ENCODE data around the gene EREG. TPM values are rescaled to one million over a fixed set of nuclear protein-coding genes. Genes with fewer than 3 reads are reported as not detected.

EREG gene
- total RNA-seq, 4 donors from 2014 or later: 8.0 to 122 (median 11.9) TPM

GRCh38 chr4:74361671-74362070 is 3.3 kb upstream of the EREG start:
- no peak for TF ChIP-seq POLR2A (IDR thresholded peaks at IDR 0.05)
- TF ChIP-seq, protein P1, sequence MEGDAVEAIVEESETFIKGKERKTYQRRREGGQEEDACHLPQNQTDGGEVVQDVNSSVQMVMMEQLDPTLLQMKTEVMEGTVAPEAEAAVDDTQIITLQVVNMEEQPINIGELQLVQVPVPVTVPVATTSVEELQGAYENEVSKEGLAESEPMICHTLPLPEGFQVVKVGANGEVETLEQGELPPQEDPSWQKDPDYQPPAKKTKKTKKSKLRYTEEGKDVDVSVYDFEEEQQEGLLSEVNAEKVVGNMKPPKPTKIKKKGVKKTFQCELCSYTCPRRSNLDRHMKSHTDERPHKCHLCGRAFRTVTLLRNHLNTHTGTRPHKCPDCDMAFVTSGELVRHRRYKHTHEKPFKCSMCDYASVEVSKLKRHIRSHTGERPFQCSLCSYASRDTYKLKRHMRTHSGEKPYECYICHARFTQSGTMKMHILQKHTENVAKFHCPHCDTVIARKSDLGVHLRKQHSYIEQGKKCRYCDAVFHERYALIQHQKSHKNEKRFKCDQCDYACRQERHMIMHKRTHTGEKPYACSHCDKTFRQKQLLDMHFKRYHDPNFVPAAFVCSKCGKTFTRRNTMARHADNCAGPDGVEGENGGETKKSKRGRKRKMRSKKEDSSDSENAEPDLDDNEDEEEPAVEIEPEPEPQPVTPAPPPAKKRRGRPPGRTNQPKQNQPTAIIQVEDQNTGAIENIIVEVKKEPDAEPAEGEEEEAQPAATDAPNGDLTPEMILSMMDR (IDR thresholded peaks at IDR 0.05): no peak
- Histone ChIP-seq H3K27me3 (peaks cover 0 to 24% (median 2%) of the 10 kb centered on the region in 4 donors), H3K36me3 (no peaks in the 10 kb centered on the region), H3K27ac (no peak overlapping the region), H3K4me1 (peaks cover 4 to 38% (median 13%) of the 10 kb centered on the region in 3 donors), H3K4me3 (no peak overlapping the region), H3K9me3 (no peaks in the 10 kb centered on the region)
- WGBS, 2 donors: 53 to 67% methylated on average over 4 of the region's 4 CpGs
- no peak for DNase-seq
- intact Hi-C loops (cut with DNase I): no loop called here

DNA sequence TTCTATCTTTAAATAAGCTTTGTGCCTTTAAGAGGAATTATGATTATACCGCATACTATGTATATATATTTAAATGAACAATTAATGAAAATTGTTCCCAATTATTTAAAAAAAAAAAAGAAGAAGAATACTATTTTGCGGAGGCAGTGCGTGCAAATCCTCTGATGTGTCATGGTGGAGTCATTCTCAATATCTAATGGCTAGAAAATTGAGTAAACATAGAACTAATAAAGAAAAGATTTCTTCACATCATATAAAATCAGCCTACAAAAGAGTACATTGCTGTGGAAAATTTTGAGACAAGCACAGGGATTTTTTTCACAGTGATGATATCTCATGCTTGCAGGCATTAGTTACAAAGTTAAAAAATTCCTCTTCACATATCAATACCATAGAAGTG is 2.6 kb upstream of the EREG start:
- peaks cover 4 to 36% (median 13%) of the 10 kb centered on the region in 3 donors for H3K4me1 ChIP-seq
- H3K4me3 ChIP-seq: no peak overlapping the region
- TF ChIP-seq, protein P1 (IDR thresholded peaks at IDR 0.05): no peak
- no peak for TF ChIP-seq POLR2A (IDR thresholded peaks at IDR 0.05)
- H3K27me3 ChIP-seq: peaks cover 0 to 30% (median 2%) of the 10 kb centered on the region in 4 donors
- no peaks in the 10 kb centered on the region for H3K9me3 ChIP-seq
- no peak overlapping the region for H3K27ac ChIP-seq
- no peaks in the 10 kb centered on the region for H3K36me3 ChIP-seq
- WGBS, 2 donors: 23 to 63% methylated on average over 3 of the region's 3 CpGs
- no peak for DNase-seq
- intact Hi-C loops (cut with DNase I): no loop called here

- WGBS, 2 donors: 12 to 38% methylated on average over 8 of the region's 8 CpGs
- intact Hi-C loops (cut with DNase I): no loop called here
- peak overlapping the region in 2 of 4 donors; percentile 82 to 86 for H3K27ac ChIP-seq
- H3K36me3 ChIP-seq: no peaks in the 10 kb centered on the region
- H3K4me1 ChIP-seq: peaks cover 0 to 25% (median 13%) of the 10 kb centered on the region in 3 donors
- peak overlapping the region in 2 of 4 donors; percentile 58 to 72 for H3K4me3 ChIP-seq
- TF ChIP-seq, protein P1 (IDR thresholded peaks at IDR 0.05): no peak
- TF ChIP-seq POLR2A (IDR thresholded peaks at IDR 0.05): no peak
- H3K9me3 ChIP-seq: no peaks in the 10 kb centered on the region
- DNase-seq: no peak
- peaks cover 0 to 30% (median 2%) of the 10 kb centered on the region in 4 donors for H3K27me3 ChIP-seq
Measured at GRCh38 chr4:74364256-74364651, 691 bp upstream of the EREG start.

DNA sequence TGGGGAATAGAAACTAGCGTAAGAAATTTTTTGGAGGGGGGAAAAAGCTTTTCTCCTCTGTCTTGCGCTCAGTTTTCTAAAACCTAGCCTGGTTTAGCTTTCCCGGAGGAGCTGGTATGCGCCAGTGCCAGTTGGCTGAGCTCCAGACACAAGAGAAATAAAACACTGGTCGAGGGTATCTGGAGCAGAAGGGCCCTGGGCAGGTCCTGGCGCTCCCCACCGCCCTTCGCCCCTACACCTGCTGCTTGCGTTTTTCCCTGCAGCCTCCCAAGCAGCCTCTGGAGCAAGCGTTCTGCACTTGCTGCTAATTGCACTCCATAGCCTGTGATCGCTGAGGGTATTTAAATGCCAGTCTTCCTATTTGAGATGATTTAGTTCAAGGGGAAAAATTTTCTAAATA is 816 bp downstream of the EREG start:
- H3K4me1 ChIP-seq: peaks cover 0 to 25% (median 13%) of the 10 kb centered on the region in 3 donors
- no peaks in the 10 kb centered on the region for H3K9me3 ChIP-seq
- H3K4me3 ChIP-seq: peak overlapping the region; percentile 52 to 72 (median 58)
- no peaks in the 10 kb centered on the region for H3K36me3 ChIP-seq
- DNase-seq: no peak
- intact Hi-C loops (cut with DNase I): no loop called here
- TF ChIP-seq, protein P1 (IDR thresholded peaks at IDR 0.05): no peak
- no peak for TF ChIP-seq POLR2A (IDR thresholded peaks at IDR 0.05)
- H3K27me3 ChIP-seq: peaks cover 0 to 30% (median 2%) of the 10 kb centered on the region in 4 donors
- peak overlapping the region in 3 of 4 donors; percentile 28 to 86 (median 82) for H3K27ac ChIP-seq
- WGBS, 2 donors: 14 to 35% methylated on average over 6 of the region's 11 CpGs

- H3K27me3 ChIP-seq: peaks cover 0 to 30% (median 2%) of the 10 kb centered on the region in 4 donors
- H3K4me1 ChIP-seq: peaks cover 0 to 25% (median 13%) of the 10 kb centered on the region in 3 donors
- no peak for TF ChIP-seq POLR2A (IDR thresholded peaks at IDR 0.05)
- TF ChIP-seq, protein P1 (IDR thresholded peaks at IDR 0.05): no peak
- intact Hi-C loops (cut with DNase I): no loop called here
- peak overlapping the region in 3 of 4 donors; percentile 3 to 58 (median 52) for H3K4me3 ChIP-seq
- peak overlapping the region in 2 of 4 donors; percentile 82 to 86 for H3K27ac ChIP-seq
- no peak for DNase-seq
- no peaks in the 10 kb centered on the region for H3K9me3 ChIP-seq
- H3K36me3 ChIP-seq: no peaks in the 10 kb centered on the region
- 14 to 26% methylated on average over 2 of the region's 2 CpGs for WGBS, 2 donors
Measured at GRCh38 chr4:74366367-74366911, 1.5 kb downstream of the EREG start.

Measured in esophagus squamous epithelium (tissue), 5 donors.